C4-2B (cell line): ENCODE measurements around the gene FCHSD2.

Source experiments
- H3K27ac ChIP-seq: fragments of 450-650 bp; 2 replicates; pipeline ENCODE4 v1.5.1; 2017
- ZFX ChIP-seq: fragments of 450-650 bp; IDR thresholded peaks from 2 replicates; pipeline ENCODE4 v1.6.1; 2017
- TF ChIP-seq, protein P1 (sequence below): fragments of 450-650 bp; conservative IDR thresholded peaks from 2 replicates; pipeline ENCODE4 v1.5.1; 2017; ENCODE audit warnings: mild to moderate bottlenecking

The FCHSD2 gene

DNA sequence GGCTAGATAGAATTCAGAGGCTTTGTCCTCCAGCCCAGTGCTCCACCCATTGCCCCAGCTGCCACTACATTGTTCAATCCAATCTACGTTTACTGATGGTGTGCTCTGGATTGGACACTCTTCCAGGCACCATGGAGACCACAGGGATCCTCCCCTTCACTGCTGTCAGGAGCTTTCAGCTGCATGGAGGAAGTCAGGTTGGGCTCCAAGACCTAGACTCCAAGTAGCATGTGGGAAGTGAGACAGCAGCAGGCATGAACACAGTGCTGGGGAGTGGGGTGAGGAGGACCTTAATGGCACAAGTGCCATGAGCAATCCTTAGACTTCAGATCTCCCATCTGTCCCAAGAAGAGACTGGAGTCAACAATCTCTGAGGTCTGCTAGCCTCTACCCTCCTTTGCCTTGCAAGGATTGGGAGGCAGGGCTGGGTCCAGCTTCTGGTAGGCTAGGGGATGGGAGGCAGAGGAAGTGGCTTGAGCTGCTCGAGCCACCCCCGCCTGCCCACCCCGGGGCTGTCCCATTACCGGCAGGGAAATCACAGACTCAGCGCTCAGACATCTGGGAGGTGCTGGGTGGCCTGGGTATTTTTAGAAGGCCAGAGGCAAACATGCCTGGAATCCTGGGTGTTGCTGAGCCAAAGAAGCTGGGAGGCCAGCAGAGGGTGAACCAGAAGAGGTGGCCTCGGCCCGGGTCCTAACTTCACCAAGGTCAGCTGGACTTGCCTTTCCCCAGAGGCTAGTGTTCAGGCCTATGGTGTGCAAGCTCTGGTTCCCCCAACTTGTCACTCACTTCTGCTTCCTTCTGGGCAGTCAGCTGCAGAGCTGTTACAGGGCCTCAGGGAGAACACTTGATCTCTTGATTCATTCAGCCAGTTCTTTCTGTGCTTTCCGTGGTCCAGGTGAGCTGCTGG is 15.2 kb upstream of the FCHSD2 start:
- TF ChIP-seq, protein P1, sequence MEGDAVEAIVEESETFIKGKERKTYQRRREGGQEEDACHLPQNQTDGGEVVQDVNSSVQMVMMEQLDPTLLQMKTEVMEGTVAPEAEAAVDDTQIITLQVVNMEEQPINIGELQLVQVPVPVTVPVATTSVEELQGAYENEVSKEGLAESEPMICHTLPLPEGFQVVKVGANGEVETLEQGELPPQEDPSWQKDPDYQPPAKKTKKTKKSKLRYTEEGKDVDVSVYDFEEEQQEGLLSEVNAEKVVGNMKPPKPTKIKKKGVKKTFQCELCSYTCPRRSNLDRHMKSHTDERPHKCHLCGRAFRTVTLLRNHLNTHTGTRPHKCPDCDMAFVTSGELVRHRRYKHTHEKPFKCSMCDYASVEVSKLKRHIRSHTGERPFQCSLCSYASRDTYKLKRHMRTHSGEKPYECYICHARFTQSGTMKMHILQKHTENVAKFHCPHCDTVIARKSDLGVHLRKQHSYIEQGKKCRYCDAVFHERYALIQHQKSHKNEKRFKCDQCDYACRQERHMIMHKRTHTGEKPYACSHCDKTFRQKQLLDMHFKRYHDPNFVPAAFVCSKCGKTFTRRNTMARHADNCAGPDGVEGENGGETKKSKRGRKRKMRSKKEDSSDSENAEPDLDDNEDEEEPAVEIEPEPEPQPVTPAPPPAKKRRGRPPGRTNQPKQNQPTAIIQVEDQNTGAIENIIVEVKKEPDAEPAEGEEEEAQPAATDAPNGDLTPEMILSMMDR, result no peak
- no peak for TF ChIP-seq ZFX
- no peak overlapping the region for H3K27ac ChIP-seq

DNA sequence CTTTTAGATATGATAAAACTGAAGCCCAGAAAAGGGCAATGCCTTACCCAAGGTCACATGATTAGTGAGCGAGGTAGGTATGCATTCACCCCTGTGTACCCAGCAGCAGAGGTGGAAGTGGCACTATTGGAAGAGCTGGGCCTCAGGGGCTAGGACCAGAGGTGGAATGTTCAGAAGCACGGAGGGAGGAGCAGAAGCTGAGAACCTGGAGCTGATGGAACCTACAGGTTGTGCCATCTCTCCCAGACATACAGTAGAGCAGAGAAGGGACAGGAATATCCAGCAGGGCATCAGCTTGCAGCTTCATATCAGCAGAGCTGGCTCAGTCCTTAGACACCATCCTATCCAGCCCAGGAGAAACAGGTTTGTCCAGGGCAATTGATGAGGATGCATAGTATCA is 14.6 kb upstream of the FCHSD2 start:
- TF ChIP-seq, protein P1, result no peak
- no peak for TF ChIP-seq ZFX
- H3K27ac ChIP-seq, result no peak overlapping the region

DNA sequence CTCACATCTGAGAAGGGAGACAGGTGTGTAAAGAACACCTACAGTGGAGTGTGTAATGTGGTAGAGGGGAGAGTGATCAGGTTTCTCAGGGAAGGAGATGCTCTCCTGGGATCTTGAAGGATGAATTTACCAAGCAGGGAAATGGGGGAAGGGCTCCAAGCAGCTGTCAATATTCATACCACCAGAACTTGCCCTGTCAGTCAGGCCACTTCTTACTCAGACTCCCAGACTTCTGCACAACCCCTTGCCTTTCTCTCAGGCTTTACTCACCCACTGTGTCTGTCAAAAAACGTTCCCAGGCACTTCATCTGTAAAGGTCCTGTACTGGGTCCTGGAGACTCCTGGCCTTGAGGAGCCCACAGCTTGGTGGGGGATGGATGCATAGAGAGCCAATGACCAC is 14.0 kb upstream of the FCHSD2 start:
- no peak for TF ChIP-seq ZFX
- H3K27ac ChIP-seq, result no peak overlapping the region

DNA sequence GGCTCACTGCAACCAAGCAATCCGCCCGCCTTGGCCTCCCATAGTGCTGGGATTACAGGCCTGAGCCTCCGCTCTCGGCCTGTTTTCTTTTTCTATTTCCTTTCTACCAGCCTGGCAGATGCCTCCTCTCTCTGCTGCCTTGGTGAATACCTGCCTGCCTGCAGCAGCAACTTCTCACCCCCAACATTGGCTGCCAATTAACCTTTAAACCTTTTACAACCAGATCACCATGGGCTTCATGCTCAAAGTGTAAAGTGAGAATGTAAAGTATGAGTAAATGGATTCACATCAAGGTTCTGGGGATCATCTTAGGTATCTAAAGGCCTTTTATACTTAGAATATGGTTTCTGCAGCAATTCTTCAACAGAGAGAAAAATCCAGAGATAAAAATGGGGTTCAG is 13.0 kb upstream of the FCHSD2 start:
- no peak for TF ChIP-seq ZFX
- TF ChIP-seq, protein P1, result no peak
- H3K27ac ChIP-seq, result no peak overlapping the region

DNA sequence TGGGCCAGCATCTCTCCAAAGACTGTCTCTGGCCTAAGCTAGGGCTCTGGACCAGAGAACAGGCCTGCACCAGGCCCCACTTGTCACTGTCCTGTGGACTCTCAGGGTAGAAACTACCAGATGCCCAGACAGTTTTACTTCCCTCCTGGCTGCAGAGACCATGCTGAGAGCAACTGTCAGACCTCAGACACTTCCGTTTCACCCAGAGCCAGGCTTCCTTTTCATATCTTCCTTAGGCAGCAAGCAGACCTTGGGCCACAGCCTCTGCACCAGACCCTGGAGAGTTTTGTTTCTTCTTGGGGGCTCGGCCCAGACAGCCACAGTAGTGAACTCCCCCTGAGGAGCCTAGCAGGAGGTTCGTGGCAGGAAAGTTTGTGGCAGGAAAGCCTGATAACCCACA is 12.1 kb upstream of the FCHSD2 start:
- TF ChIP-seq ZFX, result no peak
- TF ChIP-seq, protein P1, result no peak
- H3K27ac ChIP-seq, result no peak overlapping the region

DNA sequence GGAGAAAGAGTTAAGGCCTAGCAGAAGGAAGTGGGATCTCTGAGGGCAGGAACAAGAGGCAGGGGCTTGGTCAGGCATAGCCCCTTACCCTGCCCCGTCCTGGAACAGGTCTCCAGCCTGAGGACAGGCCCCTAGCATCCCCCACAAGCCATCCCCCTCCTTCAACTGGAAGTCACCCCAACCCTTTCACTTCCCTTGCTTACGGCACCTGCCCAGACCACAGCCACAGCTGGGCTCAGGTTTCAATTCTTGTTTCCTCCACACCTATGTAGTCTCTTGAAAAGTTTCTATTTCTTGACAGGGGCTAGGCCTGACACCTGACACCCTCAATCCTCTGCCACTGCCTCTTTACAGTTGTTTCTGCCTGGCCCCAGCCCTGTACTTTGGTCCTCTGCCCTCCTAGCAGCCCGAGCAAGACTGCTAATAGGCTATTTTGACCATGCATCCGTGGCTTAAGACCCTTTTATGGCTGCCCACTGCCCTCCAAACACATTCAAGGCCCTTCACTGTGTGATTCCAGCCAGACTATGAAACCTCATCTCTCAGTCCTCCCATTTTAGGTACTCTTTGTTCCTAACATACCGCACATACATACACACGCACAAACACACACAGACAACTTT is 10.9 kb upstream of the FCHSD2 start:
- no peak for TF ChIP-seq ZFX
- TF ChIP-seq, protein P1, result no peak
- no peak overlapping the region for H3K27ac ChIP-seq

DNA sequence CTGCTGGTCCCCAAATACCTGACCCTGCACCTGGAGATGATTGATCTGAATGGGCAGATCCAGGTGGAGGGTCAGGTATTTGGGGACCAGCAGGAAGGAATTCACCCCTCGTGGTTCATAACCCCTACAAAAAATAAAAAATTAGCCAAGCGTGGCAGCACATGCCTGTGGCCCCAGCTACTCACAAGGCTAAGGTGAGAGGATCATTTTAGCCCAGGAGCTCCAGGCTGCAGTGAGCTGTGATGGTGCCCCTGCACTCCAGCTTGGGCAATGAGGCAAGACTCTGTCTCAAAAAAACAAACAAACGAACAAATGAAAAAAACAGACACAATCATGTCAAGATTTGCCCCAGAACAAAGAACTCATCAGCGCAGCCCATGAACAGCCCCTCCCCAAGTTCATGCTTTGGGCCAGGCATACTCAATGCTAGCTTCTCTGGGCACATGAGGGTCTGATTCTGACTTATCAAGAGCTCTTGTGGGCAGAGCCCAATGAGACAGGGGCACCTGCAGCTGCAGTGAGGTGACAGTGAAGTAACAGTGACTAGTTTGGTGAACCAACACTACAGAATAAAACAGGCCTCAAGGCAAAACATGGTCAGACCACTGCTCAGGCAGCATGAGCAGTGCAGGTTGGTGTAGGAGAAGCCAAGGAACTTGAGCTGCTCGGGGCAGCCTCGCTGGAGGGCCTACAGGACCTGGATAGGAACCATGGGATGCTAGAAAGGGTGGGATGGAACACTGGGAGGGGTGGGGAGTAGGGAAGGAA is 10.2 kb upstream of the FCHSD2 start:
- H3K27ac ChIP-seq, result no peak overlapping the region
- TF ChIP-seq ZFX, result no peak
- TF ChIP-seq, protein P1, result no peak
